ENCODE data around the gene CHST8.

- no peak for TF ChIP-seq CTCF (IDR thresholded peaks at IDR 0.05)
- no peak for TF ChIP-seq REST (IDR thresholded peaks at IDR 0.05)
- no peak for TF ChIP-seq POLR2A (IDR thresholded peaks at IDR 0.05; ENCODE audit: low read length)
- no peak for TF ChIP-seq FOSL2 (IDR thresholded peaks at IDR 0.05)
- TF ChIP-seq FOSL2 (CRISPR knock-in tag; IDR thresholded peaks at IDR 0.05), result no peak
- TF ChIP-seq RAD21 (conservative IDR thresholded peaks at IDR 0.05 in 1 of 2, IDR thresholded peaks at IDR 0.05 in 1 of 2), result no peak
- no peak for TF ChIP-seq BHLHE40 (IDR thresholded peaks at IDR 0.05; ENCODE audit: low read depth, low read length)
- no peak for TF ChIP-seq HDAC2 (IDR thresholded peaks at IDR 0.05)
- TF ChIP-seq E2F6 (IDR thresholded peaks at IDR 0.05; ENCODE audit: borderline replicate concordance, low read depth), result no peak
- no peak for TF ChIP-seq MAFK (IDR thresholded peaks at IDR 0.05; ENCODE audit: partially characterized antibody)
- no peak for TF ChIP-seq KDM1A (IDR thresholded peaks at IDR 0.05; ENCODE audit: low read depth)
Measured at GRCh38 chr19:33646306-33646705, 24.6 kb downstream of the CHST8 start.
